Ishikawa (cell line): ENCODE measurements around the gene MS4A12.

Experiments used
- CEBPB ChIP-seq: IDR thresholded peaks from 2 replicates; pipeline ENCODE4 v1.6.1; 2012
- CREB1 ChIP-seq: IDR thresholded peaks from 2 replicates; pipeline ENCODE4 v1.6.1; 2012; ENCODE audit warnings: low read depth
- EGR1 ChIP-seq: IDR thresholded peaks from 2 replicates; pipeline ENCODE4 v1.6.1; 2012
- EP300 ChIP-seq: IDR thresholded peaks from 2 replicates; pipeline ENCODE4 v1.6.1; 2012; ENCODE audit warnings: borderline replicate concordance
- FOXM1 ChIP-seq: IDR thresholded peaks from 2 replicates; pipeline ENCODE4 v1.6.1; 2012; ENCODE audit warnings: low read depth, borderline replicate concordance
- MAX ChIP-seq: IDR thresholded peaks from 2 replicates; pipeline ENCODE4 v1.6.1; 2012
- NFIC ChIP-seq: IDR thresholded peaks from 2 replicates; pipeline ENCODE4 v1.6.1; 2012
- RAD21 ChIP-seq: IDR thresholded peaks from 2 replicates; pipeline ENCODE4 v1.6.1; 2012; ENCODE audit warnings: low read depth
- TAF1 ChIP-seq: IDR thresholded peaks from 2 replicates; pipeline ENCODE4 v1.6.1; 2012; ENCODE audit warnings: low read depth, mild to moderate bottlenecking
- TCF12 ChIP-seq: IDR thresholded peaks from 2 replicates; pipeline ENCODE4 v1.6.1; 2012; ENCODE audit warnings: low read depth
- TEAD4 ChIP-seq: IDR thresholded peaks from 2 replicates; pipeline ENCODE4 v1.6.1; 2012
- YY1 ChIP-seq: IDR thresholded peaks from 2 replicates; pipeline ENCODE4 v1.6.1; 2012; ENCODE audit warnings: low read depth
- ZBTB7A ChIP-seq: IDR thresholded peaks from 2 replicates; pipeline ENCODE4 v1.6.1; 2012; ENCODE audit warnings: low read depth
- TF ChIP-seq, protein P1 (sequence below): IDR thresholded peaks from 2 replicates; pipeline ENCODE4 v1.6.1; 2012; ENCODE audit warnings: low read depth, mild to moderate bottlenecking
- TF ChIP-seq, protein P2 (sequence below): IDR thresholded peaks from 2 replicates; pipeline ENCODE4 v1.6.1; 2012

Gene MS4A12

GRCh38 chr11:60492488-60493009, at the start of gene MS4A12:
Gene MS4A12, plus strand, starts transcription at chr11:60492778. Its CDS starts 4,541 bp downstream, at chr11:60497319.
- TF ChIP-seq RAD21 (no peak), ZBTB7A (no peak), CREB1 (no peak), TEAD4 (no peak), FOXM1 (no peak), CEBPB (no peak), NFIC (no peak), TCF12 (no peak), YY1 (no peak), TAF1 (no peak), EGR1 (no peak), MAX (no peak), EP300 (no peak)
- TF ChIP-seq, protein P1, sequence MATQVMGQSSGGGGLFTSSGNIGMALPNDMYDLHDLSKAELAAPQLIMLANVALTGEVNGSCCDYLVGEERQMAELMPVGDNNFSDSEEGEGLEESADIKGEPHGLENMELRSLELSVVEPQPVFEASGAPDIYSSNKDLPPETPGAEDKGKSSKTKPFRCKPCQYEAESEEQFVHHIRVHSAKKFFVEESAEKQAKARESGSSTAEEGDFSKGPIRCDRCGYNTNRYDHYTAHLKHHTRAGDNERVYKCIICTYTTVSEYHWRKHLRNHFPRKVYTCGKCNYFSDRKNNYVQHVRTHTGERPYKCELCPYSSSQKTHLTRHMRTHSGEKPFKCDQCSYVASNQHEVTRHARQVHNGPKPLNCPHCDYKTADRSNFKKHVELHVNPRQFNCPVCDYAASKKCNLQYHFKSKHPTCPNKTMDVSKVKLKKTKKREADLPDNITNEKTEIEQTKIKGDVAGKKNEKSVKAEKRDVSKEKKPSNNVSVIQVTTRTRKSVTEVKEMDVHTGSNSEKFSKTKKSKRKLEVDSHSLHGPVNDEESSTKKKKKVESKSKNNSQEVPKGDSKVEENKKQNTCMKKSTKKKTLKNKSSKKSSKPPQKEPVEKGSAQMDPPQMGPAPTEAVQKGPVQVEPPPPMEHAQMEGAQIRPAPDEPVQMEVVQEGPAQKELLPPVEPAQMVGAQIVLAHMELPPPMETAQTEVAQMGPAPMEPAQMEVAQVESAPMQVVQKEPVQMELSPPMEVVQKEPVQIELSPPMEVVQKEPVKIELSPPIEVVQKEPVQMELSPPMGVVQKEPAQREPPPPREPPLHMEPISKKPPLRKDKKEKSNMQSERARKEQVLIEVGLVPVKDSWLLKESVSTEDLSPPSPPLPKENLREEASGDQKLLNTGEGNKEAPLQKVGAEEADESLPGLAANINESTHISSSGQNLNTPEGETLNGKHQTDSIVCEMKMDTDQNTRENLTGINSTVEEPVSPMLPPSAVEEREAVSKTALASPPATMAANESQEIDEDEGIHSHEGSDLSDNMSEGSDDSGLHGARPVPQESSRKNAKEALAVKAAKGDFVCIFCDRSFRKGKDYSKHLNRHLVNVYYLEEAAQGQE: no peak
- TF ChIP-seq, protein P2, sequence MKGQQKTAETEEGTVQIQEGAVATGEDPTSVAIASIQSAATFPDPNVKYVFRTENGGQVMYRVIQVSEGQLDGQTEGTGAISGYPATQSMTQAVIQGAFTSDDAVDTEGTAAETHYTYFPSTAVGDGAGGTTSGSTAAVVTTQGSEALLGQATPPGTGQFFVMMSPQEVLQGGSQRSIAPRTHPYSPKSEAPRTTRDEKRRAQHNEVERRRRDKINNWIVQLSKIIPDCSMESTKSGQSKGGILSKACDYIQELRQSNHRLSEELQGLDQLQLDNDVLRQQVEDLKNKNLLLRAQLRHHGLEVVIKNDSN: no peak

GRCh38 chr11:60447070-60447469, 45.5 kb upstream of the MS4A12 start:
- TF ChIP-seq, protein P1: no peak
- no peak for TF ChIP-seq EGR1
- no peak for TF ChIP-seq TEAD4
- no peak for TF ChIP-seq TAF1
- TF ChIP-seq CEBPB: no peak
- no peak for TF ChIP-seq RAD21
- no peak for TF ChIP-seq MAX
- TF ChIP-seq CREB1: no peak
- no peak for TF ChIP-seq TCF12
- no peak for TF ChIP-seq EP300
- TF ChIP-seq ZBTB7A: no peak
- no peak for TF ChIP-seq NFIC
- TF ChIP-seq FOXM1: no peak
- TF ChIP-seq YY1: no peak
- TF ChIP-seq, protein P2: no peak

DNA sequence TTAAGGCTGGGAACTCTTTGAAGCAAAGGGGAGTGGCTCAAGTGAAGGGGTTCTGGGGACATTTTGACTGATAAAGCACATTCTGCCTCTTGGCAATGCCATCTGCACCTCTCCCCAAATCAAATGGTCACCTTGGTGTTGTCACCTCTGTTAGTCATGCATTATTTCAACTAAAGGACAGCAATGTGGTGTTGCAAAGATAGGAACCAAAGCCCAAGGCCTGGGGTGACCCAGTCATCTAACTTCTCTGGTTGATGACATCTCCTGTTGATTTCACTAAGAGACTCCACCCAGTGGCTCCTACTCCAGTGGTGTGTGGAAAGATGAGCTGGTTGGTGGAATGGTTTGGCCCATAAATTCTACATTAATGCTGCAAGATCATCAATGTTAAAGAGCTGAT, 44.7 kb upstream of the MS4A12 start:
- TF ChIP-seq, protein P2: no peak
- TF ChIP-seq CEBPB (no peak), CREB1 (no peak), RAD21 (no peak), NFIC (no peak), TAF1 (no peak), YY1 (no peak), ZBTB7A (no peak), TCF12 (no peak), FOXM1 (no peak), TEAD4 (no peak), EP300 (no peak), EGR1 (no peak), MAX (no peak)
- TF ChIP-seq, protein P1: no peak

GRCh38 chr11:60454212-60454611, 38.4 kb upstream of the MS4A12 start:
- TF ChIP-seq, protein P2: no peak
- TF ChIP-seq TEAD4: no peak
- TF ChIP-seq, protein P1: no peak
- no peak for TF ChIP-seq RAD21
- no peak for TF ChIP-seq ZBTB7A
- no peak for TF ChIP-seq CREB1
- no peak for TF ChIP-seq TAF1
